Neural crest cell (in vitro differentiated cells): Measurements from ENCODE around the gene ADAT3. TPM values are rescaled to one million over a fixed set of nuclear protein-coding genes. Genes with fewer than 3 reads are reported as not detected.

Experiments used
- DNase-seq: peaks from one replicate; pipeline ENCODE4 v3.0.0; 2021; ENCODE audit warnings: low read depth, mixed read lengths, low spot score
- H3K27ac Mint-ChIP-seq: one replicate; pipeline ENCODE4 v1.8.0; 2021; ENCODE audit warnings: mild to moderate bottlenecking, mixed read lengths; ENCODE audit not compliant: unreplicated experiment
- H3K27me3 Mint-ChIP-seq: 2 replicates; pipeline ENCODE4 v1.8.0; 2021; ENCODE audit warnings: low read depth, mild to moderate bottlenecking, mixed read lengths
- H3K36me3 Mint-ChIP-seq: 2 replicates; pipeline ENCODE4 v1.8.0; 2021; ENCODE audit warnings: low read depth, mild to moderate bottlenecking, mixed read lengths
- H3K4me1 Mint-ChIP-seq: 2 replicates; pipeline ENCODE4 v1.8.0; 2021; ENCODE audit warnings: mixed read lengths
- H3K4me3 Mint-ChIP-seq: one replicate; pipeline ENCODE4 v1.8.0; 2021; ENCODE audit warnings: mild to moderate bottlenecking, mixed read lengths
- H3K9me3 Mint-ChIP-seq: 2 replicates; pipeline ENCODE4 v1.8.0; 2021; ENCODE audit warnings: mixed read lengths
- total RNA-seq: library from RNA; stranded (reverse); gene quantifications from 2 replicates; pipeline ENCODE4 v1.2.1, GENCODE V29; 2021
- TF ChIP-seq, protein P1 (sequence below): fragments of 200-600 bp; sonication (generic); conservative IDR thresholded peaks from 2 replicates; pipeline ENCODE4 v1.5.0; 2021; ENCODE audit warnings: antibody characterized with exemption, mild to moderate bottlenecking

ADAT3 gene
- total RNA-seq, 1 donor from 2014 or later: 13.7 TPM

DNA sequence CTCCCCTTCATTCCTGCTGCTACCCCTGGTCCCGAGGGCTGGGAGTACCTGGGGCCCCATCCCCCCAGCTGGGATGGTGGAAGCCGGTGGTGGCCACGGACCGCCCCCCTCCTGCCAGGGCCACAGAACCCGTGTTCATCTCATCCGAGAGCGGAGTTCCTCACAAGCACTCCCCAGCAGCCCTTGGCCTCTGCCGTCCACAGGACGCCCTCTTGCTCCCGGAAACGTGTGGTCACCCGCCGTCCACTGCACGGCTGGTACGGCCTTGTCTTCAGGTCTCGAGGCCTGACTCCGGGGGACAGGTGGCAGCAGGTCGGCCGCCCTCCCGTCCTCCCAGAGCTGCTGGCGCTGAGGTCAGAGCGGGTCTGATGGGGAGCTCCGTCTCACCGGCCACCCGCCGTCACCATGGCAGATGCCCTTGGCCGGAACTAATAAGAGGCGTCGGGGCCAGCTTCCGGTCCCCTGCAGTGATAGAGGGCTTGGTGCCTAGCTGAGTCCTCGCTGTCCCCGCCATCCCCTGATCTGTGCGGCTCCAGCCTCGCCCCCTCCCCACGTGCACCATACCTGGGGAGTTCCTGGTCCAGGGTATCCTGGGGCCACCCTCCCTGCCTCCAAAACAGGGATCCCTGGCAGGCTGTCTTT lies 19.2 kb downstream of the ADAT3 start:
- DNase-seq: no peak
- peaks cover 1% of the 10 kb centered on the region for H3K27me3 Mint-ChIP-seq
- H3K36me3 Mint-ChIP-seq: peaks cover 3% of the 10 kb centered on the region
- TF ChIP-seq, protein P1, sequence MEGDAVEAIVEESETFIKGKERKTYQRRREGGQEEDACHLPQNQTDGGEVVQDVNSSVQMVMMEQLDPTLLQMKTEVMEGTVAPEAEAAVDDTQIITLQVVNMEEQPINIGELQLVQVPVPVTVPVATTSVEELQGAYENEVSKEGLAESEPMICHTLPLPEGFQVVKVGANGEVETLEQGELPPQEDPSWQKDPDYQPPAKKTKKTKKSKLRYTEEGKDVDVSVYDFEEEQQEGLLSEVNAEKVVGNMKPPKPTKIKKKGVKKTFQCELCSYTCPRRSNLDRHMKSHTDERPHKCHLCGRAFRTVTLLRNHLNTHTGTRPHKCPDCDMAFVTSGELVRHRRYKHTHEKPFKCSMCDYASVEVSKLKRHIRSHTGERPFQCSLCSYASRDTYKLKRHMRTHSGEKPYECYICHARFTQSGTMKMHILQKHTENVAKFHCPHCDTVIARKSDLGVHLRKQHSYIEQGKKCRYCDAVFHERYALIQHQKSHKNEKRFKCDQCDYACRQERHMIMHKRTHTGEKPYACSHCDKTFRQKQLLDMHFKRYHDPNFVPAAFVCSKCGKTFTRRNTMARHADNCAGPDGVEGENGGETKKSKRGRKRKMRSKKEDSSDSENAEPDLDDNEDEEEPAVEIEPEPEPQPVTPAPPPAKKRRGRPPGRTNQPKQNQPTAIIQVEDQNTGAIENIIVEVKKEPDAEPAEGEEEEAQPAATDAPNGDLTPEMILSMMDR: no peak
- H3K4me1 Mint-ChIP-seq: peaks cover 8% of the 10 kb centered on the region
- H3K4me3 Mint-ChIP-seq: no peak overlapping the region
- no peak overlapping the region for H3K27ac Mint-ChIP-seq
- H3K9me3 Mint-ChIP-seq: no peaks in the 10 kb centered on the region

DNA sequence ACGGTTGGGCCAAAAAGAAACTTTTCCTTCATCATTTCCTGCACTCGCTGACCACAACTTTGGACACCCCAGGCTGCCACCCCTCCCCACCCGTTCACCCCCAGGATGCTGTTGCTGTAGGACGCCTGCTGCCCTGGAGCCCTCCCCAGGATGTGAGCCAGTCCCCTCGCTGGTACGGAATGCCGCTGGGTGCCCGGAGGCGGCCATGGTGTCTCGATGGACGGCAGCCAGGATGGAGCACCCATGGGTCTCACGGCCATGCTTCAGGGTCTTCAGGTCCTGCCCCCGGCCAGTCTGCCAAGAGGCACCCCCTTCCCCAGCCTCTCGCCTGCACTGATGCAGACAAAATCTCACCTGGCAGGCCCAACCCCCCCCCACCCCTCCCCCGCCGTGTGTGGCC lies 20.3 kb downstream of the ADAT3 start:
- H3K36me3 Mint-ChIP-seq: peaks cover 3% of the 10 kb centered on the region
- H3K9me3 Mint-ChIP-seq: no peaks in the 10 kb centered on the region
- no peak for DNase-seq
- H3K4me1 Mint-ChIP-seq: peaks cover 14% of the 10 kb centered on the region
- H3K4me3 Mint-ChIP-seq: no peak overlapping the region
- peaks cover 3% of the 10 kb centered on the region for H3K27me3 Mint-ChIP-seq
- H3K27ac Mint-ChIP-seq: no peak overlapping the region
- TF ChIP-seq, protein P1: no peak

DNA sequence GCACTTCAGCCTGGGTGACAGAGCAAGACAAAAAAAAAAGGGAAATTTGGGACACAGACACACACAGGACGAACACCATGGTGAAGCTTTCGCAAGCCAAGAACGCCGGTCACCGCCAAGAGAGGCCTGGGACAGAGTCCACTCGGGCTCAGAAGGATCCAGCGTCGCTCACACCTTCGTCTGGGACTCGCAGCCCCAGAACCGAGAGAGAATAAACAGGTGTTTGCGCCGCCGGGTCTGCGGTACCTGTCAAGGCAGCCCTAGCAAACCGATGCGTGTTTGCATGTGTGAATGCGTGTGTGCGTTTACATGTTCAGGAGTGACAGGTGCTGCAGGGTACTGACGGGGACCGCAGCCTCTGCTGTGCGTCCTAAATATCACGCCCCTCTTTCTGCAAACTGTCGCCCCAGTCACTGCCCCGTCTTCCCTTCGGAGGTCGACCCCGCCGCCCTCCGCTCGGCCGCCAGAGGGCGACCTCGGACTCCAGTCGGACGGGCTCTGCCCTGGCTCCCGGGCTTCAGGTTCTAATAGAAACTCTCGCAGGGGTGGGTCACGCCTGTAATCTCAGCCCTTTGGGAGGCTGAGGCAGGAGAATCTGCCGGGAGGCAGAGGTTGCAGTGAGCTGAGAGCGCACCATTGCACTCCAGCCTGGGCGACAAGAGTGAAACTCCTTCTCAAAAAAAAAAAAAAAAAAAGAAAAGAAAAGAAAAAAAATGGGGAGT lies 24.0 kb downstream of the ADAT3 start:
- Mint-ChIP-seq H3K4me1 (peaks cover 19% of the 10 kb centered on the region), H3K27ac (no peak overlapping the region), H3K4me3 (peak overlapping the region; percentile 69), H3K36me3 (peaks cover 6% of the 10 kb centered on the region), H3K9me3 (peaks cover 4% of the 10 kb centered on the region), H3K27me3 (peaks cover 3% of the 10 kb centered on the region)
- DNase-seq: peak; percentile 82
- TF ChIP-seq, protein P1: peak; percentile 92

DNA sequence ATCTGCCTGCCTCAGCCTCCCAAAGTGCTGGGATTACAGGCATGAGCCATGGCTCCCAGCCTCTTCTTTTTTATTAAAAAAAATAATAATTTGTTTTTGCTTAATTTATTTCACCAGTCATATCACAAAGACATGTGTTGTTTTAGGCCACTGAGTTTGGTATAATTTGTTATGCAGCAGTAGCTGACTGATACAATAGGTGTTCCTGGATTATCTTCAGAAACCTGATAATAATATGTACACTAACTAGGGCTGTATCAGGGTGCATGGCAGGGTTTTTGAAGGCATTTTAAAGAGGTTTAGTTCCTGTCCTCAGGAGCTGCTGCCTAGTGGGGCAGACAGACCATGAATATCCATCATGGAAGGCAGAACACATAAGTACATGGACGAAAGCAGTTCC lies 26.2 kb downstream of the ADAT3 start:
- no peak overlapping the region for H3K4me3 Mint-ChIP-seq
- TF ChIP-seq, protein P1: no peak

DNA sequence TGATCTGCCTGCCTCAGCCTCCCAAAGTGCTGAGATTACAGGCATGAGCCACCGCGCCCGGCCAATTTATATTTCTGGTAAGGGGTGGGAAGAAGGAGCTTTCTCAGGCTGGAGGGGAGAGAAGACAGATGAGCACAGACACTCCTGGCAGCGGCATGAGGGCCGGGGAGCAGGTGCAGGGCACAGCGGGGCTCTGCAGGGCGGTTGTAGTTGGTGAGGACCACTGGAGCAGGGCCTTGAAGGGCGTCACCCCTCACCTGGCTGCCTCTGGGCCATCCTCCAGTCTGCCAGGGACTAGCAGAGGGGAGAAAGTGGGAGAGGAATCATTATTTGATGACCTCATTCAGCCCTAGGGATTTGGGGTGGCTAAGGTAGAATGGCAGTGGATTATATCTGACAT lies 27.2 kb downstream of the ADAT3 start:
- H3K4me1 Mint-ChIP-seq: peaks cover 26% of the 10 kb centered on the region
- H3K4me3 Mint-ChIP-seq: no peak overlapping the region
- no peak for DNase-seq

More for the DNA sequence above, 26.2 kb downstream of the ADAT3 start:
- Mint-ChIP-seq H3K36me3 (peaks cover 9% of the 10 kb centered on the region), H3K27me3 (peaks cover 3% of the 10 kb centered on the region), H3K9me3 (peaks cover 4% of the 10 kb centered on the region), H3K4me1 (peaks cover 22% of the 10 kb centered on the region), H3K27ac (no peak overlapping the region)
- DNase-seq: no peak

More for the DNA sequence above, 27.2 kb downstream of the ADAT3 start:
- H3K9me3 Mint-ChIP-seq: peaks cover 4% of the 10 kb centered on the region
- TF ChIP-seq, protein P1: no peak
- peaks cover 3% of the 10 kb centered on the region for H3K27me3 Mint-ChIP-seq
- peaks cover 9% of the 10 kb centered on the region for H3K36me3 Mint-ChIP-seq
- no peak overlapping the region for H3K27ac Mint-ChIP-seq
